Measurements from ENCODE around the gene KDM4E.

DNA sequence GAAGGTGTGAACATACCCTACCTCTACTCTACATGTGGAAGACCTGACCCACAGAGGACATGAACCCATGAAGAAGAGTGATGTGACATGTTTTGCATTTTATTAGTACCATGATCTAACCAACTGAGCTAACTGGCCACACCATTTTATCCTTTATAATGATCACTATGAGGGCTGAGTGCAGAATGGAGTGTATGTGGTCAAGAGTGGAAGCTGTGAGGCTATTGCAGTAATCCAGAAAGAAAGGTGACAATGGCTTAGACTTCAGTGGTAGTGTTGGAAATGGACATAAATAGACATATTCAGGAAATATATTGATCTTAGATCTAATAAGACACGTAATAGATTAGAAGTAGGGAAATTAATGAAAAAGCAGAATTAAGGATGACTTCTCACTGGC, 45.4 kb downstream of the KDM4E start:
- TF ChIP-seq, protein P1, sequence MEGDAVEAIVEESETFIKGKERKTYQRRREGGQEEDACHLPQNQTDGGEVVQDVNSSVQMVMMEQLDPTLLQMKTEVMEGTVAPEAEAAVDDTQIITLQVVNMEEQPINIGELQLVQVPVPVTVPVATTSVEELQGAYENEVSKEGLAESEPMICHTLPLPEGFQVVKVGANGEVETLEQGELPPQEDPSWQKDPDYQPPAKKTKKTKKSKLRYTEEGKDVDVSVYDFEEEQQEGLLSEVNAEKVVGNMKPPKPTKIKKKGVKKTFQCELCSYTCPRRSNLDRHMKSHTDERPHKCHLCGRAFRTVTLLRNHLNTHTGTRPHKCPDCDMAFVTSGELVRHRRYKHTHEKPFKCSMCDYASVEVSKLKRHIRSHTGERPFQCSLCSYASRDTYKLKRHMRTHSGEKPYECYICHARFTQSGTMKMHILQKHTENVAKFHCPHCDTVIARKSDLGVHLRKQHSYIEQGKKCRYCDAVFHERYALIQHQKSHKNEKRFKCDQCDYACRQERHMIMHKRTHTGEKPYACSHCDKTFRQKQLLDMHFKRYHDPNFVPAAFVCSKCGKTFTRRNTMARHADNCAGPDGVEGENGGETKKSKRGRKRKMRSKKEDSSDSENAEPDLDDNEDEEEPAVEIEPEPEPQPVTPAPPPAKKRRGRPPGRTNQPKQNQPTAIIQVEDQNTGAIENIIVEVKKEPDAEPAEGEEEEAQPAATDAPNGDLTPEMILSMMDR (IDR thresholded peaks at IDR 0.05), result no peak
- no peak for TF ChIP-seq POLR2A (IDR thresholded peaks at IDR 0.05)

Measured in prostate gland (tissue), 2 donors.